Measurements from ENCODE around the gene NR1I2.

GRCh38 chr3:119819806-119820205 lies 37.9 kb downstream of the NR1I2 start:
- no peak for TF ChIP-seq CTCF (IDR thresholded peaks at IDR 0.05; ENCODE audit: extremely low read depth in 1 of 2, insufficient read depth in 1 of 2, low read depth in 1 of 2, low read length in 2 of 2)
- TF ChIP-seq POLR2AphosphoS5 (IDR thresholded peaks at IDR 0.05; ENCODE audit: insufficient read depth, low read depth, low read length) = no peak
- no peak for TF ChIP-seq FOS (IDR thresholded peaks at IDR 0.05; ENCODE audit: borderline replicate concordance, insufficient read depth, low read length)
